Endothelial cell (in vitro differentiated cells): ENCODE measurements around the gene TNS3. TPM values are rescaled to one million over a fixed set of nuclear protein-coding genes. Genes with fewer than 3 reads are reported as not detected.

Experiments used
- DNase-seq: peaks from one replicate; pipeline ENCODE4 v3.0.0; 2021; ENCODE audit warnings: low spot score
- H3K27ac Mint-ChIP-seq: one replicate; pipeline ENCODE4 v1.8.0; 2021; ENCODE audit warnings: mixed read lengths, inconsistent platforms; ENCODE audit not compliant: unreplicated experiment
- H3K27me3 Mint-ChIP-seq: one replicate; pipeline ENCODE4 v1.8.0; 2021; ENCODE audit warnings: mild to moderate bottlenecking, moderate library complexity, mixed read lengths, inconsistent platforms; ENCODE audit not compliant: unreplicated experiment
- H3K36me3 Mint-ChIP-seq: one replicate; pipeline ENCODE4 v1.8.0; 2021; ENCODE audit warnings: mild to moderate bottlenecking, low read depth, mixed read lengths, inconsistent platforms; ENCODE audit not compliant: unreplicated experiment
- H3K4me1 Mint-ChIP-seq: one replicate; pipeline ENCODE4 v1.8.0; 2021; ENCODE audit warnings: mild to moderate bottlenecking, mixed read lengths, inconsistent platforms; ENCODE audit not compliant: unreplicated experiment
- H3K4me3 Mint-ChIP-seq: one replicate; pipeline ENCODE4 v1.8.0; 2021; ENCODE audit warnings: mild to moderate bottlenecking, mixed read lengths, inconsistent platforms; ENCODE audit not compliant: unreplicated experiment
- H3K9me3 Mint-ChIP-seq: one replicate; pipeline ENCODE4 v1.8.0; 2021; ENCODE audit warnings: mixed read lengths, inconsistent platforms; ENCODE audit not compliant: unreplicated experiment
- CTCF ChIP-seq: fragments of 200-600 bp; sonication (generic); IDR thresholded peaks from one replicate; pipeline ENCODE4 v1.5.0; 2021; ENCODE audit warnings: antibody characterized with exemption; ENCODE audit not compliant: unreplicated experiment
- total RNA-seq: library from RNA; stranded (reverse); fragmentation: NEBNext Ultra II Directional; extraction: Animal tissue kit (Norgen Biotek cat#: 25700); gene quantifications from one replicate; pipeline ENCODE4 v1.2.1, GENCODE V29; 2021; ENCODE audit not compliant: unreplicated experiment

TNS3 gene
- total RNA-seq, 1 donor from 2014 or later = 7.5 TPM

GRCh38 chr7:47540387-47541350, 41.2 kb downstream of the TNS3 start:
- H3K4me3 Mint-ChIP-seq = no peak overlapping the region
- no peaks in the 10 kb centered on the region for H3K9me3 Mint-ChIP-seq

GRCh38 chr7:47540053-47540386, 41.9 kb downstream of the TNS3 start:
- DNase-seq = no peak
- no peaks in the 10 kb centered on the region for H3K9me3 Mint-ChIP-seq
- H3K27me3 Mint-ChIP-seq = peaks cover 18% of the 10 kb centered on the region
- H3K4me3 Mint-ChIP-seq = no peak overlapping the region
- H3K4me1 Mint-ChIP-seq = peaks cover 13% of the 10 kb centered on the region
- no peaks in the 10 kb centered on the region for H3K36me3 Mint-ChIP-seq
- TF ChIP-seq CTCF = no peak
- H3K27ac Mint-ChIP-seq = no peak overlapping the region

More at GRCh38 chr7:47540387-47541350, 41.2 kb downstream of the TNS3 start:
- Mint-ChIP-seq H3K27ac (no peak overlapping the region), H3K4me1 (peaks cover 13% of the 10 kb centered on the region), H3K27me3 (peaks cover 18% of the 10 kb centered on the region), H3K36me3 (no peaks in the 10 kb centered on the region)
- DNase-seq = no peak
- TF ChIP-seq CTCF = no peak

GRCh38 chr7:47539398-47540052, 42.4 kb downstream of the TNS3 start:
- no peak for DNase-seq
- Mint-ChIP-seq H3K4me3 (no peak overlapping the region), H3K36me3 (no peaks in the 10 kb centered on the region), H3K9me3 (no peaks in the 10 kb centered on the region), H3K27ac (no peak overlapping the region), H3K4me1 (peaks cover 13% of the 10 kb centered on the region), H3K27me3 (peaks cover 18% of the 10 kb centered on the region)
- no peak for TF ChIP-seq CTCF

GRCh38 chr7:47538846-47539311, 43.0 kb downstream of the TNS3 start:
- no peaks in the 10 kb centered on the region for H3K9me3 Mint-ChIP-seq
- H3K4me1 Mint-ChIP-seq = peaks cover 13% of the 10 kb centered on the region
- no peak for TF ChIP-seq CTCF
- no peak overlapping the region for H3K27ac Mint-ChIP-seq
- no peak for DNase-seq
- no peaks in the 10 kb centered on the region for H3K36me3 Mint-ChIP-seq
- H3K4me3 Mint-ChIP-seq = no peak overlapping the region
- H3K27me3 Mint-ChIP-seq = peaks cover 18% of the 10 kb centered on the region
